HG02678 (cell line): ENCODE results near the gene LRRC59.
A peak's percentile ranks its signal among the peaks of the same experiment; 100 is the strongest.
"Not testable (repeated sequence)": the region's sequence is repeated elsewhere in the genome, so short reads cannot be mapped to it uniquely, and the experiment has no call there.

ENCODE experiments used
- ATAC-seq: cut with Tn5 transposase; IDR thresholded peaks from one replicate; pipeline ENCODE4 v1.9.1; 2021; ENCODE audit warnings: mild to moderate bottlenecking, moderate library complexity; ENCODE audit not compliant: unreplicated experiment

The LRRC59 gene

DNA sequence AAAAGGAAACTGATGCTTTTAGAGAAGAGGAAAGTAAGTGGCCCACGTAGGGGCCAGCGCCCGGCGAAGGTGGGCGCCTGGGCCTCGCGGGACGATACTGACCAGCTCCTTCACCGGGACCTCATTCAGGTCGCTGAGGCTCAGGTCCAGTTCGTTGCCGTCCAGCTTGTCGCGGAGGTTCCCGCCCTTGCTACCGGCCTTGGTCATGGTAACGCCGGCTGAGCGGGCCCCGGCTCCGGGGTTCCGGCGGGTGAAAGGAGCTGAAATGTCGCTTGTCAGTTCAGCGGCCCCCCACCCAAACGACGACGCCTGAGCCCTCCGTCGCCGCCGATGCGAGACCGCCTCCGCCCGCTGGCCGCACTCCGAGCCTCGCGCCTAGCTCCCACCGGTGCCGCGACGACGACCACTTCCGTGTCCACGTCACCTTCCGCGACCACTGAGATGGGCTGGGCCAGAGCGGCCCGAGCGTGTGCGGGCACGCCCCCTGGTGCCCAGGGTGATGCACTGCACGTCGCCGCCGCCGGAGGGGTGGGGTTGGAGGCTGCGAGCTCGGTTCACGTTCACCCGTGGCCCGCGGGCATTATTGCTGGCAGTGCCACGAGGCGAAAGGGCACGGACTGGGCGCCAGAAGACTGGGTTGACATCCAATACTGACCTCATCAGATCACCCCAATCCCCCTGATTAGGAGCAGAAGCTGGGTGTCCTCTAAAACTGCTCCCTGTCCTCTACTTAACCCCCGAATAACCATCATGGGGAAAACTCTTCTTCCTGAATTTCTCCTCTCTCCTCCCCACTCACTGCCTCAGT, at the start of gene LRRC59:
Gene LRRC59 (minus strand): TSS at position 413 of the 808 bp plus-strand sequence. CDS start 206 bp downstream, at position 207.
- peak; percentile 97 for ATAC-seq

DNA sequence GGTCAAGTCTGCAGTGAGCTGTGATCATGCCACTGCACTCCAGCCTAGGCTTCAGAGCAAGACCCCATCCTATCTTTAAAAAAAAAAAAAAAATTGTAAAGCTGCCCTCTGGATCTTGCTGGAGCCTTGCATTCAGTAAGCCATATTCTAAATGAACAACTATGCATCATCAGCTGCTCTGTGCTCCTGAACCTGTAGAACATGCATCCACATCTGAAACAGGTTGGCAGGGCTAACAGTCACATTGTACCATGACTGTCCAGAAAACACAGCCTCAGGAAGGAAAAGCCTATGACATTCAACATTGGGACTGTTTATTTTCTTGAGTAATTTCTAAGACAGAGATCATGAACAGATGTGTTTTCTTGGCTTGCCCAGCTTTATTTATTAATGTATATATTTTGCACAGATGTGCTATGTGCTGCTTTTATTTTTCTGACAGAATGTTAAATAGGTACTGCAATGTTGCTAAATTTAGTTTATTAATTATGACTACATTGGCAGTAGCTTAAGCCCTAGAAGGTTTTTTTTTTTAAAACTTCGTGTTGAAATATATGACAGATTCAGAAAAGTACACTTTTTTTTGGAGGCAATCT, 48.5 kb upstream of the LRRC59 start:
- no peak for ATAC-seq

DNA sequence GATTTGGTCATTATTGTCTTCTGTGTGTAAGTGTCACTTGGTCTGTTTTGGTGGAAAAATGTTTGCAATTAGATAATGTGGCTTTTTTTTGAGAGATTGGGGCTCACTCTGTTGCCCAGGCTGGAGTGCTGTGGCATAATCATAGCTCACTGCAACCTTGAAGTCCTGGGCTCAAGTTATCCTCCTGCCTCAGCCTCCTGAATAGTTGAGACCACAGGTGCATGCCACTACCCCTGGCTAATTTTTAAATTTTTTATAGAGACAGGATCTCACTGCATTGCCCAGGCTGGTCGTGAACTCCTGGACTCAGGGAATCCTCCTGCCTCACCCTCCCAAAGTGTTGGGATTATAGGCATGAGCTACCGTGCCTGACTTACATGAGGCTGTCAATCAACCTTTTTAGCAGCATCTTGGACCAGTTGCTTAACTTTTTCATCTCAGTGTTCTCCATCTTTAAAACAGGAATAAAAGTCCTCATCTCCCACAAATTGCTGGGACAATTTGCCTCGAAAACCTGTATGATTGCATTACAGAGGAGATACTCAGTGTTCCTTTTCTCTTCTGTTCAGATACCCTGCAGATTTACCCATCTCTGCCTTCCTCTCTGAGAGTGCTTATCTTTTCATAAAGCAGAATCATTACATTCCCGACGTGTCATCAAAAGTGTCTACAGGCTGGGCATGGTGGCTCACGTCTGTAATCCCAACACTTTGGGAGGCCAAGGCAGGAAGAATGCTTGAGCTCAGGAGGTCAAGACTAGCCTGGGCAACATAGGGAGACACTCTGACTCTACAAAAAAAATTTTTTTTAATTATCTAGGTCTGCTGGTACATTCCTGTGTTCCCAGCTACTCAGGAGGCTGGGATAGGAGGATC, 47.8 kb upstream of the LRRC59 start:
- no peak for ATAC-seq

DNA sequence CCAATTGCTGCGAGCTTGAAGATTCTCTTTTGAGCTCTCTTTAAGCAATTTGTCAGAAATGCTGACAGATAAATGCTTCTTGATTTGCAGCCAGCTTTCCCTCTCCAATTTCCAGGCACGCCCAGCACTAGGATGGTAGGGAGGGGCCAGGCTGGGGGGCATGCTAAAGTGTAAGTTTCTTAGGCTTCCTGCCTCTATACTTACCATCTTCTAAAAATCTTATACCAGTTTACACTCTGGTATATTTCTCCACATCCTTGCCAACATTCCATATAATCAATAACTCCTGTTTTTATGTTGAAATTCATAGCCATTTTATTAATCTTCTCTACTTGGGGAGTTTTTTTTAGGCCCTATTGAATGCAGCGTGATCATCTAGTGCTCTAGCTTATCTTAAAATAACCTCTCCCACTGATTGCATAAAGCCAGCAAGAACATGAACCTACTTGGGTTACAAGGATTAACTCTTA, 46.2 kb upstream of the LRRC59 start:
- ATAC-seq = no peak

DNA sequence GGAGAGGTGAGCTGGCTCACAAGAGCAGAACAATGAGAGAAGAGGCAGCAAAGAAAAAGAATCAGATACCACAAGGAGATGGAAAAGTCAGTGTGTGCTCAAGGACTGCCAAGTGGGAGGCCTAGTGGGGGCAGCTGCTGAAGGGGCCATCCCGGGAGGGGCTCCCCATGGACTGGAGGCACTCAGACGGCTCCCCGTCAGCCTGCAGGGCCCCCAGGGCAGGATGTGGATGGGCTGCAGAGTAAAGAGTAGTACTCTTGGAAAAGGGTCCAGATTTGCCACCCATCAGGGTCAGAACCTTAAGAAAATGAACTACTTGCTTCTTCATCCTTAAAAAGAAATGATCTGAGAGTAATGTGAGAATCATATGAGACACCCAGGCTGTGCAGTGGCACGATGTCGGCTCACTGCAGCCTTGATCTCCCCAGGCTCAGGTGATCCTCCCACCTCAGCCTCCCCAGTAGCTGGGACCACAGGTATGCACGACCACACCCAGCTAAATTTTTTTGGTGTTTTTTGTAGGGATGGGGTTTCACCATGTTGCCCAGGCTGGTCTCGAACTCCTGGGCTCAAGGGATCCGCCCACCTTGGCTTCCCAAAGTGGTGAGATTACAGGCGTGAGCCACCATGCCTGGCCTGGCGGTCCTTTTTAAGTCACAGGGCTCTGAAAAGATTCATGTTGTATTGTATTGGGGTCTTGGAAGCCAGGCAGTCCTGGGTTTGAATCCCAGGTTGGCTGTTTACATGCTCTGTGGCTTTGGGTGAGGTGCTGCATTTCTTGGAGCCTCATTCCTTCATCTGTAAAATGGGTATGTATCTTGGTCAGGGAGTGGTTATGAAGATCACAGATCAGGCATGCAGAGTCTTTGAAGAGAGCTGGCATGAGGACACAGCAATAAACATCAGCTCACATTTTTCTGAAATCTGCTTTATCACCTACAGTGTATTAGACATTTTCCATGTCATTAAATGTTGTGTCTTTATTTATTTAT, 43.8 kb upstream of the LRRC59 start:
- ATAC-seq = no peak

DNA sequence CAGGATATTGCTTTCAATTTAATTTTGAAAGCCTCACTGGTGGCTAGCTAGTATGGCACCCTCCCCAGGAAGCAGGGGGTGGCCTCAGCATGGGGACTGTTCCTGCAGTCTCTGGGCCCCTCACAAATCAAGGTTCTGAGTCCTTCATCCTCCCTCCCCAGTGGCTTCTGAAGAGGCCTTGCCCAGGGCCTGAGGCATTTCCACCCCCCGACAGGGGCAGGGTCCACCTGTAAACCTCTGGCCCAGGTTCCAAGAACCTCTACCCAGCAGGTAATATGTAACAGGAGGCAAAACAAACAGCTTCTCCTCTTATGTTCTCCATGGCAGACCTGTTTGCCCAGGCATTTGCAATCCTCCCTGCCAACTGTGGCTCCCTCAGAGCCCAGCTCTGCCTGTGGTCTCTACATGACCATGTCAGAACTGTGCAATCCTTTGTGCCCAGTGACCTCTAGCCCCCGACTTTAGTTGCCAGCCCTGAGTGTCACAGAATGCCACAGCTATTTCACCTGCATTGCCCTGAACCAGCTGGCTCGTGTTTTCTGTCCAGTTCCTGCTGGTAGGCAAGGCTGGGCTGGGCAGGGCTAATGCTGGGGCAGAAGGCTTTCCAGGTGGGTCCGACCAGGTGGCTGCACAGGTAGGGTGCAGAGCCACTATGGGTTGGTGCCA, 43.0 kb upstream of the LRRC59 start:
- ATAC-seq = no peak

DNA sequence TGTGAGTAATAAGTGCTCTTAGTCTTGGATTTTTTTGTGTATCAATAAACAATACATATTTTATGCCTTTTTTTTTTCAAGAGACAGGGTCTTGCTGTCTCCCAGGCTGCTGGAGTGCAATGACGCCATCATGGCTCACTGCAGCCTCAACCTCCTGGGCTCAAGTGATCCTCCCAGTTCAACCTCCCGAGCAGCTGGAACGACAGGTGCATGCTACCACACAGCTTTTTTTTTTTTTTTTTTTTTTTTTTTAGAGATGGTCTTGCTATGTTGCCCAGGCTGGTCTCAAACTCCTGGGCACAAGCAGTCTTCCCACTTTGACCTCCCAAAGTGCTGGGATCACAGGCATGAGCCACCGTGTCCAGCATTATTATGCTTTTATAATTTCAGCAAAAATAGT, 41.7 kb upstream of the LRRC59 start:
- no peak for ATAC-seq

DNA sequence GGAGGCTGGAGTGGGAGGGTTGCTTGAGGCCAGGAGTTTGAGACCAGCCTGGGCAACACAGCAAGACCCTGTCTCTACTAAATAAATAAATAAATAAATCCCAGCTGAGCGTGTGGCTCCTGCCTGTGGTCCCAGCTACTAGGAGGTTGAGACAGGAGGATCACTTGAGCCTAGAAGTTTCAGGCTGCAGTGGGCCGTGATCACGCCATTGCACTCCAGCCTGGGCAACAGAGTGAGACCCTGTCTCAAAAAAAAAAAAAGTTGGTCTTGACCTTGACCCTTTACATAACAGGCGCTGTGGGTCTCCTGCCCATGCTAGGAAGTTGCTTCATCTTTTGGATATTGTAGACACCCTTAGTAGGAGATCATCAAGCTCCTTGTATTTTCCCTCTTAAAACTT, 40.1 kb upstream of the LRRC59 start:
- ATAC-seq = no peak

DNA sequence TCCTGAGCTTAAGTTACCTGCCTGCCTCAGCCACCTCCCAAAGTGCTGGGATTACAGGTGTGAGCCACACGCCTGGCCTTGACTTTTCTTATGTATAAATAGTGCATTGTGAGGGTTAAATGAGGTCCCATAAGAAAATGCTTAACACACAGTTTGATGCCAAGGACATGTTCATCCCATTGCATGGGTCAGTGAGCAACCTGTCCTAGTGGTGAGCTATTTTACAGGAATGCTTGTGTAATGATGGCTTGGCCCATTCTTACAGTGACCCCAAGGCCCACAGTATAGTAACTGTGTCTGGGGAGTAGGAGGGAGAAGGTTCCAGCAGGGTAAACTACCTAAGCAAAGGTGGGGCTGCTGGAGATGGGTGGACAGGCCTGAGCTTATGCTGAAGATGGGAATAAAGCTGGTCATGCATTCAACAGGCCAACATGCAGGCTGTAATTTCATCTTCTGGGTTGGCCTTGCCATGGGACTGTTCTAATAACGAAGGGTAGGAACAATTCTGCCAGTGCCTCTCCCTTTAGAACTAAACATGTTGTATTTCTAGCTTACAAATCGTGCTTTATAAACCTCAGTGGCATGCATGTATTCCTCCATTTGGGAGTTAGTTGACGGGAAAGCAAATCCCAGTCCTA, 34.9 kb upstream of the LRRC59 start:
- ATAC-seq = no peak

DNA sequence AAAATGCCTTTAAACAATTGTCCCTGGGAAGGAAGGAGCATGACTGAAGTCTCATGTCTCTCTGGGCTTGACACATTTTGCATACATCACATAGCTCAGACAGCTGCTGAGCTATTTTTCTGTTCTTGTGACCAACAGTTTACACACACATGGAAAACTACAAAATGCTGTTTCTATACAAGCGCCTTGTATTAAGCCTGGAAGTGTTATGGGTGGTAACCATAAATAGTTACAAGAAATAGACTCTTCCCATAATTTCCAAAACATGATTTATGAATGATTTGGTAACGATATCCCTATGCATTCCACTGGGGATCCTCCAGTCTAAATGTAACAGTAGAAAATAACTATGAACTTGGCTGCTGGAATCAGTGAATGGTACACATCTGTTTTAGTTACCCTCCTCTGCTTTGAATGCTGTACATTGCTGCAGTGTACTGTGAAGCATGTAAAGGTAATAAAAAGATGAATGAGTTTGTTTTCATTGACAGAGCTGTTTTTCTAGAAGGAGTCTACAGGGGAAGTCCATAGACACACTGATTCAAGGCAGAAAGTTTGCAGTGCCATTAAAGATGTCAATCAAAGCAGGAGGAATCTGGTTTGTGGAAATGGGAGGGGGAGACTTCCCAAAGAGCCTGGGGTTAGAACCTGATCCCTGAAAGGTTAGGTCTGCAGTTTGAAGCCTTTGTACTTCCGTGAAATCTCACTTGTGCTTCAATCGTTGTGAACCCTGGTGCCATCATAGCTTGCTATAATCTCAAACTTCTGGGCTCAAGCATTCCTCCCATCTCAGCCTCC, 33.7 kb upstream of the LRRC59 start:
- no peak for ATAC-seq

DNA sequence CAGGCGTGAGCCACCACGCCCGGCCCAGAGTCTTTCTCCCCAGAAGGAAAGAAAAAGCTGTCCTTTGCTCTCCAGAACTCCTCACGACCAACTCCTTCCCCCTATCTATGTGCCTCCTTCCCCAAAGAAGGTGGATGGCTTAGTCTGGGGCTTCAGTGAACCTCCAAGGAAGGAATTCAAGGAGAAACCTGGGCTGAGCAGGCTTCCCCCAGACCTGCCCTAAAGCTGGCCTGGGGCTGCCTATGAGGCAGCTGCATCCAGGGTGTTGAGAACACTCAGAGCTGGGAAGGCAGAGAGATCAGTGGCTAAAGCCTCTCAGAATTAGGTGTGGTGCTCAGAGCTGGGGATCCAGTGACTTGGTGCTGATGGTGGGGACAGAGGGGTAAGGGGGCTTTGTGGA, 32.5 kb upstream of the LRRC59 start:
- ATAC-seq = no peak

DNA sequence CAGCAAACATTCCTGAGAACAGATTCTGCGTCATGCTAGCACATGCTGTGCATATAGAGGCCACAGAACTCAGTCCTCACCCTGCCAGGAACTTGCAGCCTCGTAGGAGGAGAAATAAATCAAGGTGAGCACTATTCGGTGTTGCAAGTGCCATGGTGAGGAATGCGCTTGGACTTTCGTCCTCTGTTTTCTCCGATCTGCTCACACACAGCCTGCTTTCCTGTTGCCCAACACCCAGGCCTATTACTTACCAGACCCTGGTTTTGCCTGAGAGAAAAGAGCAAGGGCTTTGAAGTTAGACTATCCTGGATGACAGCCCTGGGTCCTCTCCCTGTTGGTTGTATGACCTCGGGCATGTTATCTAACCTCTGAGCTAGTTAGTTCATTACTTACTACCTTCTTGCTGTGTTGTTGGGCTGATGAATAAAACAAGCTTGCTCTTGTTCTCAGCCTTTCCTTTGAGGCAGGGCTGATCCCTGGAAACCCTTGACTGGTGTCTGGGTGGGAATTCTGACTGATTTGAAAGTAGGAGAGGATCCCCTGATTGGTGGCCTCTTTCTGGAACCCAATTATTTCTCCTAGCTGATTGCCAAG, 31.6 kb upstream of the LRRC59 start:
- ATAC-seq = no peak

DNA sequence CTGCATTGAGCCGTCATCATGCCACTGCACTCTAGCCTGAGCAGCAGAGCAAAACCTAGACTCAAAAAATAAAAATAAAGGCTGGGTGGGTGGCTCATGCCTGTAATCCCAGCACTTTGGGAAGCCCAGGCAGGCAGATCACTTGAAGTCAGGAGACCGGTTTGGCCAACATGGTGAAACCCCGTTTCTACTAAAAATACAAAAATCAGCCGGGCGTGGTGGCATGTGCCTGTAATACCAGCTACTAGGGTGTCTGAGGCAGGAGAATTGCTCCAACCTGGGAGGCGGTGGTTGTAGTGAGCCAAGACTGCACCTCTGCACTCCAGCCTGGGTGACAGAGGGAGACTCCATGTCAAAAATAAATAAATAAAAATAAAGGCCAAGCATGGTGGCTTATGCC, 30.8 kb upstream of the LRRC59 start:
- ATAC-seq = not testable (repeated sequence)

DNA sequence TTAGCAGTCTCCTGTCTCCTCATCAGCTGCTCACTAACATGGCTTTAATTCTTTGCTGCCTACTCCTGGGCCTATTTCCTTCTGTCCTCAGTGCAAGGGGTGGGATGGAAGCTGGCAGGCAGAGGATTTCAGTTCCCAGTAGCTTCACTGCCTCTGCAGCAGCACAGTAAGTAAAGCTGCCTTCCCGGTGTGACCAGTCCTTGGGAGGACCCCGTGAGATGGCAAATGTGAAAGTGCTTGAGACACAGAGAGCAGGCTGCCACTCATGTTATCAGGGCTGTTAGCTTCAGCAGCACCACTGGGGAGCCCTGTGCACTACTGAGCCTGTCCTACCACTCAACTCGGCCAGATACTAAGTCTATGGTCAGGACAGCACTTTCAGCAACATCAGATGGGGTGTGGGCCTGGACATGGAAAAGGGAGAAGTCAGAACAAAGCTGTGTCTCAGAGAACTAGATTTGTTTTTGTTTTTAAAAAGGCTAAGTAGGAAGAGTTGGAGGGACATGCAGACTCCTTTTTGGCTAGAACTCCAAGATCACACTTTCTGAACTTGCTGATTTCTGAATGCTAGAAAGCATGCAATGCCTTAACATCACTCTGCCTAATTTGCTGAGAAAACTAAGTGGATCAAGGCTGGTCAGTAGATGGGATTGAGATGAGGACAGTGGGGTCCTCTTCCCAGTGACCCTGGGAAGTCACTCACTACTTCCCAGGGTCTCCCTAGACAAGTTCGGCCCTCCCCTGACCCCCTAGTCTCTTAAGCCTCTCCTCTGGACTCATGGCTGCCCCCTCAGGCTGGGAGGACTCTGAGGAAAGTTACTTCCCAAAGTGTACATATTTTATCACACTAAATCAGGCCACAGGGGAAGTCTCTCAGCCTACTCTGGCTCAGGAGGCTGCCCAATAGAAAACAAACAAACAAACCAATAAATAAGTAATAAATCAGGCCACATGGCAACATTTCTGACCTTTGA, 29.8 kb upstream of the LRRC59 start:
- no peak for ATAC-seq

DNA sequence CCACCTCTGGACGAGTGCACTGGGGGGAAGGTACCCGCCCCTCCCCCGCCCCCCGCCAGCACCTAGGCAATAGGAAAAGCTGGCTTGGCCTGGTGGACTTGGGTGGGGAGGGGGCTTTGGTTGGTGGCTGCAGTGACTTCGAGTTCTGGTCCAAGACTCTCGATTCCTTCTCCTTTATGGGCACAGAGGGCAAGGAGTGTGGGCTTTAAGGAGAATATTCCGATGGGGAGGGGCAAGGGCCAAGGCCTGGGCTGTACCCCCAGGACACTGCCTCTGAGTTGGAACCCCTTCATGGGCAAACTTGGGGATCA, 29.1 kb upstream of the LRRC59 start:
- ATAC-seq = no peak

DNA sequence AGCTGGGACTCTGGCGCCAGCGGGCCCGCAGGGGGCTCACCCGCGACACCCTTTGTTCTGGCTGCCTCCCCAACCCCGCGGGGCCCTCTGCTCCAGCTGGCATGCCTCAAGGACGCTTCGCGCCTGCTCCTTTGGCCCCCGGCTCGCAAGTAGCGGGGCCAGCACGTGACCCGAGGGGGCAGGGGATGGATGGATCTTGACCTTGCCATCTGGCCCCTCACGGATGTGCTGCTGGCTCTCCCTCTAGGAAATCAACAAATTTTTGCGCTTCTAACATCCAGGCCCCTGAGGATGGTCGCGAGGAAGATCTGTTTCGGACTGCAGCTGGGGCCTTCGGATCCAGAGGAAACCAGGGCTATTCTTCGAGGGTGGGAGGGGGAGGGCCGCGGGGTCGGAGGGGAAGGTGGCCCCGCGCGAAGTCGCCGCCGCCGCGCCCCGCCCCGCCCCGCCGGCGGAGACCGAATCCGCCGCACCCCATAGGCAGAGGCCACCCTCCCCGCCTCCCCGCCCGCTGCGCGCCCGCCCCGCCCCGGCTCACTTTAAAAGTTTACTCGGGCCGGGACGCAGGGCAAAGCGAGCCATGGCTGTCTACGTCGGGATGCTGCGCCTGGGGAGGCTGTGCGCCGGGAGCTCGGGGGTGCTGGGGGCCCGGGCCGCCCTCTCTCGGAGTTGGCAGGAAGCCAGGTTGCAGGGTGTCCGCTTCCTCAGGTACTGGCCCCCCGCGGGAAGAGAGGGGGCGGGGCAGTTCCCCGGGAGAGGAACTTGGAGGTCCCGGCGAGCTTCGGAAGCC, 28.6 kb upstream of the LRRC59 start, which contains the start of gene ACSF2:
Gene ACSF2 (plus strand): TSS at position 537 of the 790 bp plus-strand sequence. CDS start 44 bp downstream, at position 581.
- ATAC-seq = peak; percentile 60
